Measurements from ENCODE around the gene LRMDA.

- no peak for TF ChIP-seq MAFK (IDR thresholded peaks at IDR 0.05; ENCODE audit: low read depth, low read length)
- TF ChIP-seq CTCF (conservative IDR thresholded peaks at IDR 0.05; ENCODE audit: low read depth, low read length), result no peak
- TF ChIP-seq RAD21 (IDR thresholded peaks at IDR 0.05; ENCODE audit: low read length), result no peak
- no peak for TF ChIP-seq POLR2A (IDR thresholded peaks at IDR 0.05; ENCODE audit: low read depth, low read length)
Observed at GRCh38 chr10:76444034-76444800, 1012.8 kb downstream of the LRMDA start.

All from IMR-90 (cell line).